Renal cortex interstitium (tissue), 11 donors: ENCODE results near the gene SEMA4D. TPM values are rescaled to one million over a fixed set of nuclear protein-coding genes. Genes with fewer than 3 reads are reported as not detected.

Experiments used
- DNase-seq, 11 donors: peaks; one replicate each; pipeline ENCODE4 v3.0.0-alpha.2; 2013; ENCODE audit warnings: low read depth in 9 of 11, low spot score in 4 of 11; ENCODE audit errors: extremely low read depth in 1 of 11
- polyA plus RNA-seq, 3 donors: library from polyadenylated mRNA; unstranded; fragments of 120-200 nt; gene quantifications; one replicate each; pipeline ENCODE4 v1.2.1, GENCODE V29; 2013; ENCODE audit not compliant: insufficient read length in 3 of 3

Gene SEMA4D
- polyA plus RNA-seq, 3 donors: 46.9 to 68.0 (median 49.1) TPM

GRCh38 chr9:89512382-89512781 lies 14.5 kb upstream of the SEMA4D start:
- no peak for DNase-seq

GRCh38 chr9:89508951-89509615 lies 11.2 kb upstream of the SEMA4D start:
- no peak for DNase-seq

- peak in 3 of 11 donors; percentile 50 to 63 (median 52) for DNase-seq
Measured at GRCh38 chr9:89505911-89506310, 8.0 kb upstream of the SEMA4D start.

GRCh38 chr9:89505048-89505447 lies 7.1 kb upstream of the SEMA4D start:
- no peak for DNase-seq

GRCh38 chr9:89502671-89503070 lies 4.8 kb upstream of the SEMA4D start:
- no peak for DNase-seq

- no peak for DNase-seq
Measured at GRCh38 chr9:89502038-89502601, 4.2 kb upstream of the SEMA4D start.

- no peak for DNase-seq
Measured at GRCh38 chr9:89501311-89501898, 3.5 kb upstream of the SEMA4D start.

GRCh38 chr9:89500008-89500407 lies 2.1 kb upstream of the SEMA4D start:
- DNase-seq: no peak

- DNase-seq: no peak
Measured at GRCh38 chr9:89498852-89499480, 1.1 kb upstream of the SEMA4D start.

GRCh38 chr9:89497257-89497963 lies 503 bp downstream of the SEMA4D start:
- no peak for DNase-seq

- DNase-seq: no peak
Measured at GRCh38 chr9:89496645-89497256, 1.2 kb downstream of the SEMA4D start.

- no peak for DNase-seq
Measured at GRCh38 chr9:89495824-89496560, 1.9 kb downstream of the SEMA4D start.

- DNase-seq: no peak
Measured at GRCh38 chr9:89494199-89494598, 3.7 kb downstream of the SEMA4D start.

- no peak for DNase-seq
Measured at GRCh38 chr9:89493671-89494070, 4.2 kb downstream of the SEMA4D start.

- DNase-seq: no peak
Measured at GRCh38 chr9:89493181-89493580, 4.7 kb downstream of the SEMA4D start.

GRCh38 chr9:89492586-89492985 lies 5.3 kb downstream of the SEMA4D start:
- no peak for DNase-seq

- DNase-seq: no peak
Measured at GRCh38 chr9:89491694-89492093, 6.2 kb downstream of the SEMA4D start.
